GM19099 (cell line): ENCODE data around the gene ADARB2.

Source experiments
- POLR2A ChIP-seq: IDR thresholded peaks from 3 replicates; pipeline ENCODE4 v1.6.1; 2011; ENCODE audit warnings: low read depth; ENCODE audit not compliant: insufficient read length; ENCODE audit errors: extremely low read depth

The ADARB2 gene

GRCh38 chr10:1540144-1540543 lies 197.2 kb downstream of the ADARB2 start:
- no peak for TF ChIP-seq POLR2A

GRCh38 chr10:1539216-1539615 lies 198.1 kb downstream of the ADARB2 start:
- TF ChIP-seq POLR2A: no peak

DNA sequence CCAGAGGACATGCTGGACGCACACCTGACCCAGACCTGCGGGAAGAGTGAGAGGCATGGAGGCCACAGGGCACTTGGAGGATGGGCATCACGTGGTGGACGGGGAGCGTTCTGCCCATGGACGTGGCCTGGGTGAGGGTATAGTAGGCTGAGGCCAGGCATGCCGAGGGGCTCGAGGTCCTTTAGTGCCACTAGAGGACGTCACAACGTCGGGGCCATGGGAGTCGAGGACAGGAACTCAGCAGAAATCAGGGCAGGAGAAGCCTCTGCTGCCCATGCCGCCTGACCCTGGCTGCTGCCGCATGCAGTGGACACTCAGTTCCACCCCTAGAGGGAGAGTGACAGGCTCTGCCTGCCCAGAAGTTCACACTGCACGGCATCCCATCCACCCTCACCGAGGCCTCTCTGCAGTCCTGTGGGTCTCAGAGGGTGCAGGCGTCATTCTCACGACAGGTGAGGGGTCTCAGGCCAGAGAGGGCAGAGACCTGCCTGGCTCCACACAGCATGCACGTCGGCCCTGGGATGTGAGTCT lies 198.7 kb downstream of the ADARB2 start:
- TF ChIP-seq POLR2A: no peak

- no peak for TF ChIP-seq POLR2A
Observed at GRCh38 chr10:1538121-1538520, 199.2 kb downstream of the ADARB2 start.

- no peak for TF ChIP-seq POLR2A
Observed at GRCh38 chr10:1536341-1536740, 201.0 kb downstream of the ADARB2 start.

- TF ChIP-seq POLR2A: no peak
Observed at GRCh38 chr10:1535301-1535965, 201.9 kb downstream of the ADARB2 start.

DNA sequence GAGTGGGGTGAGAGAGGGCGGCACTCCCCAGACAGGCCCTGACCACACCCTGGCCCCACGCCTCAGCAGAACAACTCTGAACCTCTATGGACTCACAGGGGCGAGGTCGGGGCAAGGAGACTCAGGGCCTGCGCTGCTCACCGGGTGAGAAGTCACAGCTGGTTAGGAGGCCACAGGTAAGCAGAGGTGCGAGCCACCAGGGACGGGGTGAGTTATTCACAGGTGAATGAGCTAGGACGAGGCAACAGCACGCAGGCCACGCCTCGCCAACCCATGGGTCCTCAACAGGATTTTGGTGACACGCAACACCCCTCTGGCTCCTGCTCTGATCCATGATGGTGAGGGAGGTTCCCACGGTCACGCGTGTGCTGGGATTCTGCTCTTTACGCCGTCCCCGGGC lies 202.5 kb downstream of the ADARB2 start:
- TF ChIP-seq POLR2A: no peak

GRCh38 chr10:1532636-1533035 lies 204.7 kb downstream of the ADARB2 start:
- no peak for TF ChIP-seq POLR2A

GRCh38 chr10:1531883-1532597 lies 205.3 kb downstream of the ADARB2 start:
- TF ChIP-seq POLR2A: no peak

DNA sequence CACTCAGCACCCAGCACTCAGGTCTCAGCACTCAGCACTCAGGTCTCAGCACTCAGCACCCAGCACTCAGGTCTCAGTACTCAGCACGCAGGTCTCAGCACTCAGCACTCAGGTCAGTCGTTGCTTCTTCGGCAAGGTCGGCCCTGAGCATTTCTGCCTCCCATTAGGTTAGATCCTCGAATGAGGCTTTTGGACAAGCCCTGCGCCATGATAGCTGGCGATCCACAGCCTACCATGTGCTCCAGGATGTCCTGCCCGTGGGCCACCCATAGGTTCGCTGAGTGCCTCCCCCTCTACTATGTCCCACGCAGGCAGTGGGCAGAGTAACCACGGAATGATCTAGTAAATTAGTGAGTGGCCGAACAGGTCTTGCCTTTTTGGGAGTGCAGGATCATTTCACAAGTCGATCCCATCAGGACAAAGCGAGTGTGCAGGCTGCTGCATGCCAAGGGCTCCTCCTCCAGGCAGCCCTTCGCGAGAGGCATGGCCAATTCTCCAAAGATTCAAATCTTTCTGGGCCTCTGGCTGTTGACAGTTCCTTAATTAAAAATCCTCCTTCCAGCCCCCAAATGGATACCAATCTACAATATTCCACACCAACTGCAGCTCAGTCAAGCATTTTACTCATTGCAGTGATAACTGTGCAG lies 206.3 kb downstream of the ADARB2 start:
- no peak for TF ChIP-seq POLR2A

DNA sequence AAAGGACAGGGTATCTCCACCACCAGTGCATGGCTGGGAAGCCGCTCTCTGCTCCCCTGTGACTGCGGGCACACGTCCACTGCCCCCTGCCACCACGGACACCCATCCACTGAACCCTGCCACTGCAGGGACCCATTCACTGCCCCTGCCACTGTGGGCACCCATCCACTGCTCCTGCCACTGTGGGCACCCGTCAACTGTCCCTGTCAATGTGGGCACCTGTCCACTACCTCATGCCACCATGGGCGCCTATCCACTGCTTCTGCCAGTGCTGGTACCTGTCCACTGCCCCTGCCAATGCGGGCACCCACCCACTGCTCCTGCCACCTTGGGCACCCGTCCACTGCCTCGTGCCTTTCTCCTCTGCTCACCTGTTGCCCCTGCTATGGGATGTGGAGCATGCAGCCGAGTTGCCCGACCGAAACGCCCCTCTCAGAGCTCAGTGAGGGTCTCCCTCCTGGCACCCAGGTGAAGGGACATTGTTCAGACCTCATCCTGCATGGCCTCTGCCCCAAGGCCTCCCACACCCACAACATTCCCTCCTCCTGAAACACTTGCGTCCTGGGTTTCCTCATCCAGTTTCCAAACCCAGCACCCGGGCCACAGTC lies 207.4 kb downstream of the ADARB2 start:
- no peak for TF ChIP-seq POLR2A

DNA sequence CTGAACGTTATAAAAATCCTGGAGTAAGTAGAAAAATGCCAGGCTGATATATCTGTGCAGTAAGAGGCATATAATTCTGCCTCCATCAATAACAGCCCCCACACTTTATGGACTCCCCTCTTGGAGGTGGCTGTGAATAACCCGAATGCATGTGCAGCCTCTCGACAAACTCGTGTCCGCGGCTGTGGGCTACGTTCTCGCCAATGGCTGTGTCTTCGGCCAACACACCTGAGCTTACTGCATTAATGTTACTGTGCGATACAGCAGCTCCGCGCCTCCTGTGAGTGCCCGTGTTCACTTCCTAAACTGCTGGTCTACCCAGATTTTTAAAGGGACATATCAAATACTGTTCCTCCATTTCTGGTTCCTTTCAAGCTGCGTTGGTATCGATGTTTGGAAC lies 209.4 kb downstream of the ADARB2 start:
- no peak for TF ChIP-seq POLR2A

DNA sequence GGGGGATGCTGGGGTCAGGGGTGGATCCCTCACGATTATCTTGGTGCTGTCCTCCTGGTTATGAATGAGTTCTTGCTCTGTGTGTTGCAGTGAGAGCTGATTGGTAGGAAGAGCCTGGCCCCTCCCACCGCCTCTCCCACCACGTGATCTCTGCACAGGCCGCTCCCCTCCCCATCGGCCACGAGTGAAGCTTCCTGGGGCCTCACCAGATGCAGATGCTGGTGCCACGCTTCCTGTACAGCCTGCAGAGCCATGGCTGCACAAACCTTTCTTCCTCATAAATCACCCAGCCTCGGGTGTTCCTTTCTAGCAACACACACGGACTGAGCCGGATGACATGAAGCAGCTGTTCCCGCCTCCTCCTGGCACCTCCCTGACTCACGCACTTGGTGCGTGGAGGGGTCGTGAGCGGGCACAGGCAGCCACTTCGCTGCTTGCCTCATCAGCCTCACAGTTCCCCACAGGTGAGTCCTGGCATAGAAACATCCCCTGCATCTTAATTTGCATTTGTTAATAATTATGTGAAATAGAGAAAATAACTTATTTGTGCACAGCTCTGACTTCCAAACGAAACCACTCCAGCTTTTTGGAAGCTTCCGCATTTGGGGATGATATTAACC lies 210.8 kb downstream of the ADARB2 start:
- no peak for TF ChIP-seq POLR2A

DNA sequence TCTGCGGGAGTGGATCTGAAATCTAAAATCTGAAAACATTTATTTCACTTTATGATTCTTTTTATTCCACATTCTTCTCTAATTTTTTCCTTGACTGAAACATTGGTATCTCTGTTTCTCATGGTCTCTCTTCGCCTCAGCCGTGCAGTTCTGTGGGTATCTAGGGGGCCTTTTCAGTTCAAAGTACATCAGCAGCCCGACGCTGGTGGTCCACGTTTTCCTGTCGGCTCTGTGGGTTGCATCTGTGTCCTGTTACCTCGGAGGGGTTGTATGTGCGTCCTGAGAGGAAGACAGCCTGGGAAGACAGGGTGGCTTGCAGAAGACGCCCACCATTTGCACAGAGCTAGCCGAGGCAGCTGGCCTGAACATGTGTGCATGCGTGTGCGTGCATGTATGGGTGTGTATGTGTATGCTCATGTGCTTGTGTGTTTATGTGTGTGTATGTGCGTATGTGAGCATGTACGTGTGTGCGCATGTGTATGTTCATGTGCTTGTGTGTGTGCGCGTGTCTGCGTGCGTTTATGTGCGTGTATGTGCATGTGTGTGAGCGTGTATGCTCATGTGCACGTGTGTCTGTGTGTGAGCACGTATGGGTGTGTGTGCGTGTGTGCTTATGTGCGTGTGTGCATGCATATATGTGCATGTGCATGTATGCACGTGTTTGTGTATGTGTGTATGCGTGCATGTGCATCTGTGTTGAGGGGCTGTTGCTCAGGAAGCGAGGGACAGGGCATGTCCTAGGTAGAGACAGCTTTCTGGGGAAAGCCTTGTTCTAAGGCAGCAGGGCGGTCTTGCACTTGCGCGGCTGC lies 211.8 kb downstream of the ADARB2 start:
- no peak for TF ChIP-seq POLR2A

DNA sequence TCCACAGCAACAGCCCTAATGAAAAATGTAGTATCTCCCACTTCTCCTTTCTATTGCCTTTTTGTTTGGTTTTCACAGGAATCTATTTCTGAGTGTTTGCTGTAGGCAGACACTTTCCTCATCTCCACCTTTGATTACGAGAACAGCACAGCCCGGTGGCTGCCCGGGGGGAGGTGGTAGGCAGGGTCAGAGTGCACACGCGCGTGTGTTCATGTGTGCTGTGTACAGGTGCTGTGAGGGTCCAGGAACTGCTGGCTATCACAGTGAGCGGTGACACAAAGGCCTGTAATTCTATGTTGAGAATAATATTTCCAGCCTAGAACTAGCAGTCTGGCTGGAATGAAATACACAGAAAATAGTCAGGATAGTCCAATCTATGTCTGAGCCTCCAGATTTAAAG lies 212.8 kb downstream of the ADARB2 start:
- no peak for TF ChIP-seq POLR2A

GRCh38 chr10:1523221-1523620 lies 214.1 kb downstream of the ADARB2 start:
- TF ChIP-seq POLR2A: no peak
